ENCODE measurements around the gene DNASE2B.

DNASE2B gene, protein sequence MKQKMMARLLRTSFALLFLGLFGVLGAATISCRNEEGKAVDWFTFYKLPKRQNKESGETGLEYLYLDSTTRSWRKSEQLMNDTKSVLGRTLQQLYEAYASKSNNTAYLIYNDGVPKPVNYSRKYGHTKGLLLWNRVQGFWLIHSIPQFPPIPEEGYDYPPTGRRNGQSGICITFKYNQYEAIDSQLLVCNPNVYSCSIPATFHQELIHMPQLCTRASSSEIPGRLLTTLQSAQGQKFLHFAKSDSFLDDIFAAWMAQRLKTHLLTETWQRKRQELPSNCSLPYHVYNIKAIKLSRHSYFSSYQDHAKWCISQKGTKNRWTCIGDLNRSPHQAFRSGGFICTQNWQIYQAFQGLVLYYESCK

GRCh38 chr1:84398175-84399155, at the start of gene DNASE2B:
Gene DNASE2B, plus strand, starts transcription at chr1:84398484. Its CDS starts 81 bp downstream, at chr1:84398565.
- no peak for DNase-seq (ENCODE audit: low read depth)

DNA sequence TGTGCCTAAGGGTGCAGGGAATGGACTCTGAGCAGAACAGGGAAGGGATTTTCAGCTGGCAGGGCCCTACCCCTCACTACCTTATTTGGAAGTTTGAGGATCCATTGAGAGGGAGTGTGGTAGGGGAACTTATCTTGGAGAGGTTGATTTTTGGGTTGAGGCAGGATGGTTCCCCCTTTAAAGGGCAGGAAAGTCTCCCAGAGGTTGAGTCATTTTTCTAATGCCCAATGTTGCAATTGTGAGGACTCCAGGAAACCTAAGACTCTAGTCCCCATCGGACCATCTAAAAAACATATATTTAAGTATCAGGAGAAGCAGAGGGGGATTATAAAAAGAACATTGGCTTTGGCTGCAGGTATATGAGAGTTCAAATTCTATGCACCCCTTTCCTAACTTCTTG, 49.5 kb upstream of the DNASE2B start:
- no peak for DNase-seq (ENCODE audit: low read depth)

- DNase-seq (ENCODE audit: low read depth) = no peak
These were observed 48.2 kb upstream of the DNASE2B start for GRCh38 chr1:84350104-84350503.

- no peak for DNase-seq (ENCODE audit: low read depth)
These were observed 47.7 kb upstream of the DNASE2B start for GRCh38 chr1:84350550-84350949.

GRCh38 chr1:84352298-84353106, 45.8 kb upstream of the DNASE2B start:
- no peak for DNase-seq (ENCODE audit: low read depth)

DNA sequence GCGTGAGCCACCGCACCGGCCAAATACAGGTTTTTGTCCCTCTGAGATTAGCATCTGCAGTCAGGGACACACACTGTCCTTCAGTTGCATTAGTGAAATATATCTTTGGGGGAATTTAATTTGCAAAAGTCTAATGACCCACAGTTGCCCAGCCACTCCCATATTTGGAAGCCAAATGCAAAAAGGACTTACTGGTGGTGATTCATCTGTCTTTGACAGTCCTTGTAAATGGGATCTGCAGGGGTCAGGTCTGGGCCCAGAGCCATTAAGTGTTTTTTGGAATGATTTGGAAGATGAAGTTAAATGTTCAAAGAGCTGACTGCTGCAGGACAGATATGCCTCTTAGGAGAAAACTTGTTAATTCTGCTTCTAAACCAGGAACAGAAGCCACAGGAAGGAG, 44.6 kb upstream of the DNASE2B start:
- no peak for DNase-seq (ENCODE audit: low read depth)

GRCh38 chr1:84355556-84355955, 42.7 kb upstream of the DNASE2B start:
- no peak for DNase-seq (ENCODE audit: low read depth)

DNA sequence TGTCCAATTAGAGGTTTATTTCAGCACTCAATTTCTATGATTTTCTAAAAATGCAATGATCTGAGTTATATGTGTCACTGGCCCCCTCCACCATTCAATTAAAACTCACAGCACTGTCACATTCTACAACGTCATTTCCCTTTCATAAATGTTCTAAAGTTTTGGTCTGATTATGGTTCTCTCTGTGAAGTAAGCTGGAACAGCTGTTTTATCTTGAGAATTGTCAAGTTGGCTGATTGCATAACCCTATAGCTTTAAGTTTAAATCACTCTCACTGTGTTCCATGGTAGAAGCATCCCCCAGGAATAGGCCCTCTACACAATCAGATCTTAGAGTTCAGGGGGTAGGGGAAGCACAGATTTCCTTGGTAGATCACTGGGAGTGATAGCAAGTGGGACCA, 41.4 kb upstream of the DNASE2B start:
- no peak for DNase-seq (ENCODE audit: low read depth)

DNA sequence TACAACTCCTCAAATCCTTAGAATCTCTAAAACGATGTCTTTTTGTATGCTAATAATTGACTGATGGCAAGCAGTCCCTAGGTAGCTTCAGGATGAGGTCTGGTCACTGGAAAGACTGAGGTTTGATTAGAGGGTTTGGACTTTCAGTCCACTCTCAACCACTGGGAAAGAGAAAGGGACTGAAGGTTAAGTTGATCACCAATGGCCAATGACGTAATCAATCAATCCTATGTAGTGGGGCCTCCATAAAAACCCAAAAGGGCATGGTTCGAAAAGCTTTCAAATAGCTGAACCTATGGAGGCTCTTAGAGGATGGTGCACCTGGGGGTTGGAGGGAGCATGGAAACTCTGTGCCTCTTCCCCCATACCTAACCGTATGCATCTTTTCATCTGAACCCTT, 39.6 kb upstream of the DNASE2B start:
- DNase-seq (ENCODE audit: low read depth) = no peak

DNA sequence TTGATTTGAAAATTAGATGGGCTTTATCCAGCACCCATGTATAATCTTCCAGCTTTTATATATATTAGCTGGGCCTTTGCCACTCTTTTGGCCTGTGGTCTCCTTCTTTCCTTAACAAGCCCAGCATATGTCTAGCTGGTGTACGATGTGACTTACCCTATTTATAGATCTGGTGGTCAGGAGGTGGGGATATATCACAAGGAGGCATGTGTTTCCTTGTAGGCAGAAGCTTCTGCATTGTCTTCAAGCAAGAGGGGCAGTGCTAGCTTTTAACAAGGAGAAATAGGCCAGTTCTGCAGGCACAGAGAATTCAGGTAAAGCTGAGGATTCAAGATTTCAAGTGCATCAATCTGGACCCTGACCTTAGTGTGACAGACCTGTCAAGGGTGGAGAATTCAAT, 38.0 kb upstream of the DNASE2B start:
- DNase-seq (ENCODE audit: low read depth) = no peak

DNA sequence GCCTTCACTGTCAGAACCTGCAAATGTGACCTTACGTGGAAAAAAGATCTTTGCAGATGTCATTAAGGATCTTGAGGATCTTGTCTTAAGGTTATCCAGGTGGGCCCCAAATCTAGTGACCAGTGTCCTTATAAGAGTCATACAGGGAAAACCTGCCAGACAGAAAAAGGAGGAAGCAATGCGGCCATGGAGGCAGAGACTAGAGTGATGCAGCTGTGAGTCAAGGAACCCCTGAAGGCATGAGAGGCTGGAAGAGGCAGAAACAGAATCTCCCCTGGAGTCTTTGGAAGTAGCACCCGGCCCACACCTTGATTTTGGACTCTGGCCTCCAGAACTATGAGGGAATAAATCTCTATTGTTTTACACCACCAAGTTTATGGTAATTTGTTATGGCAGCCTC, 36.5 kb upstream of the DNASE2B start:
- DNase-seq (ENCODE audit: low read depth) = no peak

DNA sequence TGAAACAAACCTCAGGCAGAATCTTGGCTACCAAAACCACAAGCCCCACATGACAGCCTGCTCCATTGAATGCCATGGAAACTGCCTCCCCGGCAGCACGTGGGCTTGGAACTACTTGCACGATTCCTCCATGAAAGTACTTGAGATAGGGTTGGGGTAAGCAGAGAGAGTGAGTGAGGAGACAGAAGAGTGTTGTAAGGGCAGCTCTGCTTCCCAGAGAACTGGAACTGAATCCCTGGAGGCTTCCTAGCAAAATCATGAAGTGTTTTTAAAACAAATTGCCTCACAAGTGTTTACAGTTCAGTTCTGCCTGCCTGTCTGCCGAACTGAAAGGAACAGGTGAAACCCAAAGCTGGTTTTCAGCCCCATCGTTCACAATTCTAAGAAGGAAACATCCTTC, 35.3 kb upstream of the DNASE2B start:
- no peak for DNase-seq (ENCODE audit: low read depth)

DNA sequence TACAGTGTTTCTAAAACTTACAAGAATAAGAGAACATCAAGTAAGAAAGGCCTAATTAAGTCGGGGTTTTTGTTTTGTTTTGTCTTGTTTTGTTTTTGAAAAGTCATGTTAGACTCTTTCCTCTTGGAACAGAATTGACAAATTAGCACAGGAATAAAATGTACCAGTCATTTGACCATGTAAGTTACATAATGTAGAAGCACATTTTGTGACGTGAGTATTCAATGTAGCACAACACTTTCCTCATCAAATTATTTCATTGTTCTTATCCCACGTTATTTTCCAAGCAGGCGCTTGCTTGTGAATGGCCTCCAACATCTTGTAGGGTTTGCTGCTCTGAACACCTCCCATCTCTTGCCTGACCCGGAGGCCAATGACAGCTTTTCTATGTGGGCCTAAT, 34.7 kb upstream of the DNASE2B start:
- DNase-seq (ENCODE audit: low read depth) = no peak

DNA sequence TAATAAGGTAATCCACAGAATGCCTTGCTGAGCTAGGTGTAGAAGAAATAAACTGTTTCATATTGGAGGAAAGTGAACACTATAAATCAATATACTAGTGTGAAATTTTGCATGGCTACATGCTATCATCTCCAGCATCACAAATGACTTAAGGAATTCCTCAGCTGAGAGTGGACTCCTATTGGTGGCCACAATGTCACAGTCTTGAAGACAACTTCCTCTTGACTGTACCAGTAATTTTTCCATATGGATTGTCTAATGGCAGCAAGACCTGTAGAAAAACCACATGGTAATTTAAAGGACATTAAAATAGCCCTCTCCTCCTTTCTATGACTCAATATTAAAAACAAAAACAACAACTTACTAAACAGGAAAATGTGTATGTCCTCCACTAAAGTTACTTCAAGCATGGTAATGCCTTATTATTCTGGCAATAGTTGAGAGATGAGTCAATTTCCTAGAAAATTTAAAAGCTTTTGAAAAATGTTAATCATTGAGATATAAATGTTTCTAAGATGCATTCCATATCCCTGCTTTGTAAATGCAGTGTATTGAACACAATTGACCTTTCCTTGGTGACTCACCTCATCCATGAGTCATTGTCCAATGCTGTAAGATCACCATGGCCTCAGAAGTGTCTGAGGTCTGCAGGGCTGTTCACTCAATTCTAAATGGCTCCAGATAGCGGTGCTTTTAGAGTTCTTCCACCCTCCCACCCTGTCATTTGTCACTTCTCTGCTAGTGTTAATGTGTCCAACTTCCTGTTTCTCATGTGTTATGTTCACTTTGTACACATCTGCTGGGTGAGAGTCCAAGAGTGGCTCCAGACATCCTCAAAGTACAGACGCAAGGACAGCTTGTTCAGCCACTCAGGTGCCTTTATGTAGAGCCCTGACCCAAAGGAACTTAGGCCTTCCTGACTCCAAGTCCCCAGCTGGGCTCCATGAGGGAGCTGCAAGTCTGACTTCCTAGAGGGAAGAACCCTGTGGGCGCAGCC, 32.8 kb upstream of the DNASE2B start:
- DNase-seq (ENCODE audit: low read depth) = no peak

- no peak for DNase-seq (ENCODE audit: low read depth)
These were observed 31.5 kb upstream of the DNASE2B start for GRCh38 chr1:84366786-84367185.

DNA sequence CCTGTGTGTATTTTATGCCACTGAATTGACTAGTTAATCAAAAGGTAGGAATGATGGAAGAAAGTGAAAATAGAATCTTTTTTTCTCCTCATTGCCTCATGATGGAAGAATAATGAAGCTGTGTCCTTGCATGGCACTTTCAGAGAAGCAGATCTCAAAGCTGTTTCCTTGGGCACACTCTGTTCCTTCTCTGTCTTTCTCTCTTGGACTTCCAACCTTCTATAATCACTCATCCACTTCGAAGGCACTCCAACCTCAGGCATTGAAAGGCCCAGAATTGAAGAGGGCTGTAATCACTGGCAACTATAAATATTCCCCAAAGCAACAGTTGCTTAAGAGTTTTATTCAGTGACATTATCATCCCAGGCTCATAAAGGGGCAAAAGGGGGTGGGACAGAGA, 31.1 kb upstream of the DNASE2B start:
- DNase-seq (ENCODE audit: low read depth) = no peak

DNA sequence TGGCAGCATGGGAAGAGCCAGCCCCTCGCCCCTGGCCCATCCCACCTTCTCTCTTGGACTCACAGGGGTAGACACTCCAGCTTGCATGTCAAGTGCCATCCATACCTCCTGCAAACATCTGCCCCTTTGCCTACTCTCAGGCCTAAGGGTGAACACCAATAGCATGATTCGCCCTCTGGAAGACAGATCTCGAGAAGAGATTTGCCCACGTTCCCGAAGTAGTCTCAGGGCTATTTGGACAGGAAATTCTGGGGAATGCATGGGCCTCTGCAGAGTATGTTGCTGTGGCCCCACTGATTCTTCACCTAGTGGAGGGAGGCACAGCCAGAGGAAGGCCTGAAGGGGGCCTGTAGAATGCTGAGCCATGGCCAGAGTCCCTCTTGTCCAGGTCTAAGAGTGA, 29.8 kb upstream of the DNASE2B start:
- DNase-seq (ENCODE audit: low read depth) = no peak

DNA sequence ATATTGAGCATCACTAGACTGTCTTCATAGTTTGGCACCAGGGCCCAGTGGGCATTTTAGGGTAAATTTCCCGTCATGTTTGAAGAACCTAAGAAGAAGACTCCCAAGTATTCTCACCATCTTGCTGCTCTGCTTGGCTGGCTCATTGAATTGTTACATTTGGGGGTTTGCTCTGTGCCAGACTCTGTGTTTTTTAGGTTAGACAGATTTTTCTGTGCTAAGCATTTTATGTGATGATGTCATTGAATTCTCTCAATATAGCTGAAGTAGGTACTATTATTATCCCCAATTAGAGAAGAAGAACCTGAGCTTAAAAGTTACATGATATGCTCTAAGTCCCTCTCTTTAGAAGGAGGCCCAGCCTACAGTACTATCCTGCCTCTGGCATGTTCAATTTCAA, 28.0 kb upstream of the DNASE2B start:
- DNase-seq (ENCODE audit: low read depth) = no peak

DNA sequence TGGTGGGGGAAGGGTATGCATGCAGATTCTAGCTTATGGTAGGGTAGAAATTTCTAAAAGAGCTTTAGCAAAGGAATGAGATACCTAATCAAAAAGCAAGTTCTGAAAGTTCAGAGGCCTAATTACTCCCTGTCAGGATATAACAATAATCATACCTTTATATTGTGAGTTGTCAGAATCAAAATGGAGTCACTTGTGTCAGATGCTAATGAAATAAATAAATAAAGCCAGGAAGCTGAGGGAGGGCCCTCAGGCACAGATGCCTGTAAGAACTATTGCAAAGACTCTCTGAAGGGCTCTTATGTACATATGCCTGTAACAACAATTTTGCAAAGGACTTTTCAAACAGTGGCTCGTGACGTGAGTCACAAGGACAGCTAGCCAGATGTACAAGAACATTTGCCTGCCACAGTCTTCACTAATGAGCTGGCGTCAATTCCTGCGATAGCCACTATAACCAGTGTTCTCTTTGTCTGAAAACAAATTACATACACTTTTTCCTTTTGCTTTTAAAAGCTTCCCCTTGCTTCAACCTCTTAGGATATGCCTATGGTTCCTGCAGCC, 27.4 kb upstream of the DNASE2B start:
- DNase-seq (ENCODE audit: low read depth) = no peak

DNA sequence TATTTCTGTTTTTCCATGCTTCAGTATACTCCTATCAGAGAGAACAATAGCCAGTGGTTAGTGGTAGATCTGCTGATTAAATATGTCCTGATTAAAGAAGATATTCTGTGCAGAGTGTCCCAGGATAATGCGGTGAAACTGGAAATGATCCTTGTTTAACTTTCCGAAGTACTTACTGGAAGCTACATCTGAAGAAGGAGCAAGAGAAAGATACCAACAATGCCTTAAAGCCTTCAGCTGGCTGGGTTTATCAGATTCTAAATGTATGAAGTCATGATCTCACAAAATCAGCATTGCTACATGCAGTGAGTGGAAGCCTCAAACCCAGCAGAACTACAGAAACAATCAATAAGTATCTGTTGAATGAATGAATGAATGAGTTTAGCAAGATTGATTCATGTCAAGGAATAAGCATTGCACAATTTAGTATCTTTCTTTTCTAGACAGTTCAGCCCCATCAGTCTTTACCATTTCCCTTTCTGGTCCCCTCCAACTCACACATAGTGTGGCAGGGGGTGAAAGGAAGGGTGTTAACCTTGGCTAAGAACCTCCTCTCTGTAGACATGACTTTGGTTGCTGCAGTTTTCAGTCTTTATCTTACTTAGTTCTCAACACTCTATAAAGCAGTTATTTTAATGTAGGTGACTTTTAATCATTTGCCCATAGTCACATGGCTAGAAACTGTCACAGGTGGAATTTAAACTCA, 24.7 kb upstream of the DNASE2B start:
- DNase-seq (ENCODE audit: low read depth) = no peak

Data from stimulated activated CD8-positive, alpha-beta memory T cell treated with anti-CD3 and anti-CD28 coated beads, Interleukin-7, amount 100 ng/mL, for 24 hours (primary cell).